ENCODE measurements around the gene PTPRN2.

PTPRN2 gene

DNA sequence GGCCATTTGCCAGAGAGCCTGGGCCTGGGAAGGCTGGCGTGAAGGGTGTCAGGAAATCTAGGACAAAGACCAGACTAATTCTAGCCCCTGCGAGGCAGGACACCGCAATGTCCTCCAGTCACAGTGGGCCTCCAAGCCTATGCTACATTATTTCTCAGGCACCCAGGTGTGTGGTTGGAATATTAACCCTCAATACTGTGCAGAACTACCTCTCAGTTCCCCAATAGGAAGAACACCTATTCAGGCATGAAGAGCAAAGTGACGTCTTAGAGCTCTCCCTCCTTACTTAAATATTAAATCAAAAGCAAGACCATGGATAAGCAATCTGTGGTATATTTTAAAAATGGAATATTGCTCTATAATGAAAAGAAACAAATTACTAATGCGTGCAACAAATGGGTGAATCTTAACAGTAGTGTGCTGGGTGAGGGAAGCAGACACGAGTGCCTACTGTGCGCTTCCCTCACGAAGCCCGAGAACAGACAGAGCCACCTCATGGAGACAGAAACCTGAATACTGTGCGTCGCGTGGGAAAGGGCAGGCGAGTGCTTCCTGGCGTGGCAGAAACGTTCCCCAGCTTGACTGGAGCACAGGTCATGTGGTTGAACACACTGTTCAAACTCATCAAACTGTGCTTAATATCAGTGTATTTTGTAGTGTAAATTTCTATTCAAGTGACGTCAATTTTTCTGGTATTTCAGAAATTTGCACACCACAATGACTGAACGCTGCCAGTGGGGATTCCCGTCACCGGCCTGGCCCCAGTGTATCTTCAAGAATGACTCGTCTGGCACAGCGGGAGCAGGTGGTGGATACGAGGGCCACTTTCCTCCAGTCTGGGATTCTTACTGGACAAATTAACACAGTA is 15.5 kb upstream of the PTPRN2 start:
- no peak for DNase-seq (ENCODE audit: low read depth in 2 of 2)

DNA sequence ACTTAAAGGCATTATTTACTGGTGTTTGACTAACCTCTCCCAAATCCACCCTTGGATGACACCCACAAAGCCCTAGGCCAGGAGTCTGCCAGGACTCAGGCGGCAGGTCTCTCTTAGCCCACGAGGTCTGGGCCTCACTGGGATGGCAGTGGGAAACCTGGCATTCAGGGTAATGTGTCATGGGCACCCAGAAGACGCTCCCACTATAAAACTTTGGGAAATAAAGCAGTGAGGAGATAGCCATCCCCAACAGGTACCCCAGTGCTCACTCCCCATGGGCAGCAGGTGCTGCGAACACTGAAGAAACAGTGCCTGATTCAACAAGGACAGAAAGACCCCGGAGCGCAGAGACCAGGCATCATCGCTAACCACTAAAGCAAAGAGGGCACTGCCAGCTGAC is 14.4 kb upstream of the PTPRN2 start:
- no peak for DNase-seq (ENCODE audit: low read depth in 2 of 2)

DNA sequence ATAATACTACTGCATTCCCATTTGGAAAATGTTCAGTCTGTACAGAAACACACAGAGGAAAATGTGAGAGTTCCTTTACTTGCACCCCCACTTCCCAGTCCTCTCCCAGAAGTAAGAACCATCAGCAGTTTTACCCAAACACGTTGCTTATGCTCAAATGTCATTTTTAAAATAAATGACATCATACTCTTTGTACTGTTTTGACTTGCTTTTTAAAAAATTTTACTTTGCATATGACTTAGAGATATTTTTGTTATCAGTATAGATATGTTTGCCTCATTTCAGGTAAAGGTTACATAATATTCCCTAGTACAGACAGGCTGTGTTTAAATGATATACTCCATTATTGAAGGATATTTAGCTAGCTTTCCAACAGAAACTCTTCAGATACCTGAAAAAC is 13.5 kb upstream of the PTPRN2 start:
- DNase-seq (ENCODE audit: low read depth in 2 of 2): no peak

DNA sequence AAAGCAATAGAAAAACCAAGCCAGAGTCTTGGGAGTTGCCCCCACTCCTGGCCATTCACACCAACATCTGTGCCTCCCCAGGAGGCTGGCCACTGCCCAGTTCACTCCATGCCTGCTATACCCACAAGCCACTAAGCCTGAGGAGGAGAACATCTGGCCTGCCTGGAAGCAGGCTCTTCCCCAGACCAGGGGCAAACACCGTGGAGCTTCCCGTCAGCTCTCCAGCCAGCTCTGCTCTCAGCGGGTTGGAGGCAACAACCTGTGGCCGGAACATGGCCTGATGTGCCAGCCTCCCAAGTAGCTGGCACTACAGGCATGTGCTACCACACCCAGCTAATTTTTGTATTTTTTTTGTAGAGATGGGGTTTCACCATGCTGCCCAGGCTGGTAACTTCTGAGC is 9.1 kb upstream of the PTPRN2 start:
- DNase-seq (ENCODE audit: low read depth in 2 of 2): no peak

DNA sequence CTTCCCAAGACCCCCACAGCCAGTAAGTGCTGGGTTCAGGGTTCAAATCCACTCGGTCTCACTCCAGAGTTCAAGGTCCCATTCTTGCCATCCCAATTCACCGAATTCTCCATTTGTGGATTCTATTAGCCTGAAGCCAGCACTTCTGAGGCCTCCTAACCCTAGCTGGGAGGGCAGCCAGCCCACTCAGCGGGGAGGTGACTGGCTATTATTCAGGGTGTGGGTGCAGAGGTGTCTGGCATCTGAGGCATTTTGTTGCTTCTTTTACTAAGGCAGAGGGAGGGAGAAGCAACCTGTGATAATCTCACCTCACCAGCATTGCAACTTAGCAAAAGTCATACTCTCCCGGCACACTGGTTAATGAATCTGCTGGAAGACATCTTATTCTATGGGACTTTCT is 8.7 kb upstream of the PTPRN2 start:
- no peak for DNase-seq (ENCODE audit: low read depth in 2 of 2)

DNA sequence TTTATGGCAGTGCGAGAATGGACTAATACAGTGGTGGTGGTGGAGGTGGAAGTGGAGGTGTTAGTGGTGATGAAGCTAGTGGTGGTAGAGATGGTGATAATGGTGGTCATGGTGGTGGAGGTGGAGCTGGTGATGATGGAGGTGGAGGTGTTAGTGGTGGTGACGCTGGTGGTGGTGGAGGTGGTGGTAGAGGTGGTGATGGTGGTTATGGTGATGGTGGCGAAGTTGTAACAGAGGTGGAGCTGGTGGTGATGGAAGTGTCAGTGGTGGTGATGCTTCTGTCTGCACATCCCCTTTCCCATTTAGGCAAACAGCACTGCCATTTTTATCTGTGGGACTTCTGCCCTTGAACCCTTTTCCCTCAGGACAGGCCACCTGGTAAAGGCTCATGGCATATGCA is 7.4 kb upstream of the PTPRN2 start:
- no peak for DNase-seq (ENCODE audit: low read depth in 2 of 2)

DNA sequence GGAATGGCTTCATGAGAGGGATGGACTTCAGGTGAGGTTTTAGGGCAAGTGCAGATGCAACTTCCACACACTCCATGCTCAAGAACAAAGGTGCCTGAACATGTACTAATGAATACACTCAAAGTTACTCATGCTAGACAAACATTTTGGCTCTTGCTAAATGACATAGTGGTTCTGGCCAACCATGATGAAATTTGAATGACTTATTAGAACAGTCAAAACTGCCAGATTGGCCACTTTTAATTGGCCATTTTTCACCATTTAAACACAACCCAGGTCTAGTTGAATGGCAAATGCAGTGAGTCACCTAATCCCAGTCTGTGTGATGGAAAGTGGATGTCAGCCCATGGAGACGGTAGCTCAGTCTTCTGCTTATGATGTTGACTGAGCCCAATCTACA is 4.9 kb upstream of the PTPRN2 start:
- no peak for DNase-seq (ENCODE audit: low read depth in 2 of 2)

DNA sequence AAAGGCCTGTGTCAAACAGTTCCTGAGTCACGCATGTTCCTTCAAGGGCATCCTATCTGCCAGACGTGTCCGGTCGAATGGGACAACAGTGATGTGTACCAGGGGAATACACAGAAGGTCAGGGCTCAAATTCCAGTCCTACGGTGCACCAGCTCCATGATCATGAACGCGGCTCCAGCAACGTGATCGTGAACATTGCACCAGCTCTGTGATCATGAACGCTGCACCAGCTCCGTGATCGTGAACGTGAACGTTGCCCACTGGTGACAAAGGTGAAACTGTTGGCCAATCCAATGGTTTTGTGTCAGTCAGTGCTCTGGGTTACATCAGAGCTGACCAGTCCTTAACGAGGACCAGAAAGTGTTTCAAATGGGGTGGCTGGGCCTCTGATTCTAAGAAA is 4.3 kb upstream of the PTPRN2 start:
- no peak for DNase-seq (ENCODE audit: low read depth in 2 of 2)

DNA sequence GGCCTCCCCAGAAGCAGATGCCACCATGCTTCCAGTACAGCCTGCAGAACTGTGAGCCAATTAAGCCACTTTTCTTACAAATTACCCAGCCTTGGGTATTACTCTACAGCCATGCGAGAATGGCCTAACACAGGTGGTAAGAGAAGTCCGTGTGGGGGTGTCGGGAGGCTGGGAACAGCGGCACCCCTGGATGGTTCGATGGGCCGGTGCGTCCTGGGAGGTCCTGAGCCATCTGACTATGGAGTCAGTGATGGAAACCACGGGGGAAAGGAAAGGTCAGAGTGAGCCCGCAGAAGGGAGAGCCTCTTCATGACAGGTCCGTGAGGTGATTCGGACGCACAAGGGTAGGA is 2.5 kb upstream of the PTPRN2 start:
- no peak for DNase-seq (ENCODE audit: low read depth in 2 of 2)

DNA sequence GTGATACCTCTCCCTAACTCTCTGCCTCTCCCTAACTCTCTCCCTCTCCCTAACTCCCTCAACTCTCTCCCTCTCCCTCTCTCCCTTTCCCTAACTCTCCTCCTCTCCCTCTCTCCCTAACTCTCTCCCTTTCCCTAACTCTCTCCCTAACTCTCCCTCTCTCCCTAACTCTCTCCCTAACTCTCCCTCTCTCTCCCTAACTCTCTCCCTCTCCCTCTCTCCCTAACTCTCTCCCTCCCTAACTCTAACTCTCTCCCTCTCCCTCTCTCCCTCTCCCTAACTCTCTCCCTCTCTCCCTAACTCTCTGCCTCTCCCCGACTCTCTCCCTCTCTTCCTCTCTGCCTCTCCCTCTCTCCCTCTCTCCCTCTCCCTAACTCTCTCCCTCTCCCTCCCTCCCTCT is 2.0 kb upstream of the PTPRN2 start:
- DNase-seq (ENCODE audit: low read depth in 2 of 2): no peak

DNA sequence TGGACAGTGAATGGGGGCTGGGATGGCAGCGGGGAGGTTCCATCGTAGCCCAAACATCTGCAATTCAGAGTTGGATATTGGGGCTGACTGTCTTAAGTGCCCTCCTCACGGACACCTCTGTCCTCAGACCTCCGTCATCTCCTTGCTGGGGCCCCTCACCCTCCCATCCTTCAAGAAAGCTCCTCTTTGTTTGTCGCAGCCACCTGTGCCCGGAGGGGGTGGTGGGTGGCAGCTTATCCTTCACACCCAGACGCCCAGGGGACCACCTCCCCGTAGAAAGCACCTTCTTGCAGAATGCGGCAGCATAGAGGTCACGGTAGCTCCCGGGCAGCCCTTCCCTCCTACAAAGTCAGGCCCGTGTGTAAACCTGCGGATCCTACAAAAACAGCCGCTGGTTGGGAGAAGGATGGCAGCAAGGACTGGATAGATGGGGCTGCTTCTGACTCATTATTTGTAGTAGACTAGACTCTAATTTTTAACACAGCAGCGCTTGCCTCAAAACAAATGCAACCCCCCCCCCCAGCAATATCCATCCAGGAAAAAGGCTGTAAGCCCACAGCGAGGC is 1.3 kb upstream of the PTPRN2 start:
- no peak for DNase-seq (ENCODE audit: low read depth in 2 of 2)

DNA sequence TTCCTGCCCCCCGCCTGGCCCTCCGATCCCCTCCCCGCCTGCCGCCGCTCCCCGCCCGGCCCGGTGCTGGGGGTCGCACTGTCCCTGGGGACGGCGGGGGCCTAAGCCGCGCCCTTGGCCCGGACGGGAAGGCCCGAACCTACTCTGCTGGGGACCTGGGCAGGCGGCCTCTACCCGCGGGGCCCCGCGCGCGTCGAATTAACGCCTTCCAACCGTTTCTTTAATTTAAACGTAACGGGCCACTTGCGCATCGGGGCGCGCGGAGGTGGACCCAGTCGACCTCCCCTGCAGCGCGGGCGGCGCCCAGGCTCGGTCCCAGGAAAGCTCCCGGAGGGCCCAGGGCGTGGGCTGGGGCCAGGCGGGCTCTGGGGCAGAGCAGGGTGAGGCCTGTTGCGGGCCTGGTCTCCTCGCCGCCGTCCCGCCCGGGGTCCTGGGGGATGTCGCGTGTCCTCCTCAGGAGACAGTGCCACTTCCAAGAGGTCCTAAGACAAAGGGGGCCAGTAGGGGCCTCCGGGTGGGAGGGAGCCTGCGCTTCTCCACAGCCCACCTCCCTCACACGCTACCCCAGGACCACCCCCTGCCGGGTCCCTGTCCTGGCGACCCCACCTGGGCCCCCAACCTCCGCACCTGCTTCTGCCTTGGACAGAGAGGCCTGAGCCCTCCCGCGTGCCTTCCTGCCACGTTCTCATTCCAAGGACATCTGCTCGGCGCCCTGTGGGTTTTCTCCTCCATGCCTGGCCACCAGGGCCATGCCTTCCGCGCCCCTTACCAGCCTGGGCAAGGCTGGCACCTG is 658 bp upstream of the PTPRN2 start:
- no peak for DNase-seq (ENCODE audit: low read depth in 2 of 2)

DNA sequence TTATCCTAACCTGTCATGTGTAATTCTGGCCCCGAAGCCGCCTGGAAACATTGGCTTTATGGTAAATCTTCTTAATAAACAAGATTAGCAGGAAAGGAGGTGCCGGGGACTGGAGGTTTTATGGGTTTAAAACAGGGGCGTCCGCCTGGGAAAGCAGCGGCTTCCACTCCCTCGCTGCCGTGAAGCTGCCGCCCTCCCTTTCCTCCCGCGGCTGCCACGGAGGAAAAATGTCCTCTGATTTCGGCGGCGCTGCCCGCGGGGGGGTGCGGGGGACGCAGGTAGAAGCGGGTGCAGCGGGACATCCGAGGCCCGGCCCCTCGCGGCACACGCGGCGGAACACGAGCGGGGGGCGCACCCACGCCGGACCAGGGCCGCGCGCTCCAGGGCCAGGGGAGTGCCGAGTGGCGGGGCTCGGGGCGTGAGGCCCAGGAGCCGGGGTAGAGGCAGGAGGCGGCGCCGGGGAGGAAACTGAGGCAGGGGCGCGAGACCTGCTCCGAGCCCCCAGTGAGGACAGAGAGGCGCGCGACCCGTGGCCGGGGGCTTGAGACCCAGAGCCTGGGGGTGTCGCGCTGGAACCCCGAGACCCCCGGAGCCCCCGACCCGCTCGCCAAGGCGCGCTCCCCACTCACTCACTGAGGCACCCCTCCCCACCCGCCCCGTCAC is 993 bp downstream of the PTPRN2 start:
- DNase-seq (ENCODE audit: low read depth in 2 of 2): no peak

DNA sequence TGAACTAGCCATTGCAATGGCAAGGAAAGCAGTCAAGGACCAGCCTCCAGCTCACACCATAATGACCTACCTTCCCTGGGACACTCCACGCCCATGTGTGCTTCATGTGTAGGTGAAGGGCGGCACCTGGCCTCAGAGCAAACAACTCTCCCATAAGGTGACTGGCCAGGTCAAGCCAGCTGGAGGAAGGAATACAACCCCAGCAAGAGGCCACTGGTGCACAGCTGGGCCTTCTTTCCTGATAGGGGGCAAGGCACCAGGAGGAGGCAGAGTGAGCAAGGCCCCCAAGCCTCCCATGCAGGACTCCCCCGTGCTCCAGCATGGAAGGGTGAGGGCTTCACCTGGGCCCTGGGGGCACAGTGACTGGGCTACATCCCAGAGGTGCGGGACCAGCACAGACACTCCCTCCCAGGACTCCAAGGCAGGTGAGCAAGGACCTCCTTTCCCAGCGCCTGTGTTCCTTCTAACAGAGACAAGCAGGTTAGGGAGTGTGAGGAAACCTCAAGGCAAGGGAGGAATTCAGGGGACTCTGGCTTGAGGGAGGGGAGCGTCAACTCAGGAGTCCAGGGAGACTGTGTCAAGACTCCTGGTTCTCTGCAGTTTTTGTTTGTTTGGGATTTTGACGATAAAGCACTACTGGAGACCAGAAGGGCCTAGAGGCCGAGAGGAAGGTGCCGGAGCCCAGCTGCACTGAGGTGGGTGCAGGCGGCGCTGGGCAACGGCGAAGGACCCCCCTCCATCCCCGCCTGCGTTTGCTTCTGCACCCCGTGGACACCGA is 1.7 kb downstream of the PTPRN2 start:
- no peak for DNase-seq (ENCODE audit: low read depth in 2 of 2)

DNA sequence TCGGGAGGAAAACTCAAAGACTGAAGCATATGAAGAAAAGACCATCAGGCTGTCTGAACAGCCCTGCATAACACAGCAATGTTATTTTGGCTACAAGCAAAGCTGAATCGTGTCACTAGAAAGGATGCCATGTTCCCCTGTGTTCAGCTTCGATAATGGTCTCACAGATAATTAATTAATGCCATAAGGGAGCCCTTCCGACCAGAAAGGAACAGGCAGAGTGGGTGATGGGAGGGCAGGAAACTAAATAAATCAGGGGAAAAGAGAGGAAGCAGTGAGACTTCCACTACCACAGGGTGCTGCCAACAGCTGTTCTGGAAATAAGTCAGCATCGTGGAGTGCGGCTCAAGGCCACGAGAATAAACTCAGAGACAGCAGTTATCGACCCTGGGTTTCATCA is 3.2 kb downstream of the PTPRN2 start:
- no peak for DNase-seq (ENCODE audit: low read depth in 2 of 2)

DNA sequence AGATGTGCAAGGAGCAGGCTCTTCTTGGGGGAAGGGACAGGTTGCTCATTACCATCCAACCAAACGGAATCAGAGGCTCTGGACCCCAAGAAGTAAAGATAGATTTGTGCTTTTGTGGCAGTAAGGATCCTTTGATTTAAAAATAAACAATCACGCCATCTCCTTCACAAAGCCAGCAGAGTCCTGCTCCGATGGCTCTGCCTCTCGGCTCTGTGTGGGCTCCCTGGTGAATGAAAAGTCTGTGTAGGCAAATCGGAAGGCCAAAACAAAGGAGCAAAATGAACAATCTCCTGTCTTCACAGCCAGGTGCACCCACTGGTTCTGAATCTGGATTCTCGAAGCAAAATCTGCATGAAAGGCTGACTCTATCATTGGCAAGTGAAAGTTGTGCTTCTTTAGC is 3.8 kb downstream of the PTPRN2 start:
- DNase-seq (ENCODE audit: low read depth in 2 of 2): no peak

DNA sequence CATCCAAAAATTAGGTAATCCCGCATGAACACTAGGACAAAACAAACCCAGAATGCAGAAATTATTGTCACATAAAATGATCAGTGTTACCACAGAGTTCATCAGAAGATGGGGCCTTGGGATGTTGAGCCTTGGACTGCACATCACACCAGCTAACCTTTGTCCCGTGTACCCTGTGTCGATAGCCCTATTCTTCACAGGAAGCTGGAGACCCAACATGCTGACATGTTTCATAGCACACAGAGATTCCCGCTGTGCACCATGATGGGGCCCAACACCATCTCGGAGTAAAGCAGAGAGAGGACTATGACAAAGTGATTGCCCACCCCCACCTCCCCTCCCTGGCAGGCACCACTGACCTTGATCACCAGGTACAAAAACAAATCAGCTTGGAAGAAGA is 4.5 kb downstream of the PTPRN2 start:
- DNase-seq (ENCODE audit: low read depth in 2 of 2): no peak

DNA sequence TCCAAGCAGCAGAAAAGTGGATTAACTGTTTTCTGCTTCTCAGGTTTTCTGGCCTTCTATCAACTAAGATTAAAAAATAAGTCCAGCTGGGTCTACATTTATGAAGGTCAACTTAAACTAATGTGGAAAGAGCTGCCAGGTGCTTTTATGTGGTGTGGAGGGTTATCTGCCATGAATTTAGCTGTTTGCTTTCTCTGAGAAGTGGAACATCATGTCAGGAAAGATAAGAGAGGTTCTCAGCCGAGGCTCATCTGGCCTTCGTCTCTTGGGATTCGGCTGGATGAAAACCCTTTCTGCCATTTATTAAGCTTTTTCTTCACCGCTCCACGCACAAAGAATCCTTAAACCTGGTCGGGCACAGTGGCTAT is 5.5 kb downstream of the PTPRN2 start:
- DNase-seq (ENCODE audit: low read depth in 2 of 2): no peak

DNA sequence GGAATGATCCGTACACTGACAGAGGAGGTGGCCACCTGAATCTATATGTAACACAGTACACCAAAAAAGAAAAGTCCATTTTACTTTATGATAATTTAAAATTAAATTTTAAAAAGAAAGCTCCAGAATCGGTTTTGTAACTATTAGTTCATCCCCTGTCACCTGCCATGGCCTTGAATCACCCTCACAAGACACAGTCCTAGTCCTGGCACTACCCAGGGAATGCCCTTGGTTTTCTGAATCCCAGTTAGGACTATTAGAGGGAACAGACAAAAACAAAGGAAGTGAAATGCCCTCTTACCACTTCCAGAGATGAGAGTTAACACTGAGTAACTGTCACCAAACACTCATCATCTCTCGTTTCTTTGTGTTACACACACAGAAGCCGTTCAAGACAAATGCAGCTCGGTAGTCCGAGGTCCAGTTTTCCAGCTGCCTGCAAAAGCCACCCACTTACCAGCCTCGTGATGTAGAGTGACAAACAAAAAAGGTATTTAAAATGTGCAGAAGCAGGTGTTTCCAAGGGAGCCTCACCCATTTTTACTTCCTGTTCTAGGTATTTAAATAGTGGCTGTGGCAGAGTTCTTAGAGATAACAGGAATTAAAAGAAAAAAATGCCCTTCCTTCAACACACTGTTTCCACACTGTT is 6.1 kb downstream of the PTPRN2 start:
- no peak for DNase-seq (ENCODE audit: low read depth in 2 of 2)

DNA sequence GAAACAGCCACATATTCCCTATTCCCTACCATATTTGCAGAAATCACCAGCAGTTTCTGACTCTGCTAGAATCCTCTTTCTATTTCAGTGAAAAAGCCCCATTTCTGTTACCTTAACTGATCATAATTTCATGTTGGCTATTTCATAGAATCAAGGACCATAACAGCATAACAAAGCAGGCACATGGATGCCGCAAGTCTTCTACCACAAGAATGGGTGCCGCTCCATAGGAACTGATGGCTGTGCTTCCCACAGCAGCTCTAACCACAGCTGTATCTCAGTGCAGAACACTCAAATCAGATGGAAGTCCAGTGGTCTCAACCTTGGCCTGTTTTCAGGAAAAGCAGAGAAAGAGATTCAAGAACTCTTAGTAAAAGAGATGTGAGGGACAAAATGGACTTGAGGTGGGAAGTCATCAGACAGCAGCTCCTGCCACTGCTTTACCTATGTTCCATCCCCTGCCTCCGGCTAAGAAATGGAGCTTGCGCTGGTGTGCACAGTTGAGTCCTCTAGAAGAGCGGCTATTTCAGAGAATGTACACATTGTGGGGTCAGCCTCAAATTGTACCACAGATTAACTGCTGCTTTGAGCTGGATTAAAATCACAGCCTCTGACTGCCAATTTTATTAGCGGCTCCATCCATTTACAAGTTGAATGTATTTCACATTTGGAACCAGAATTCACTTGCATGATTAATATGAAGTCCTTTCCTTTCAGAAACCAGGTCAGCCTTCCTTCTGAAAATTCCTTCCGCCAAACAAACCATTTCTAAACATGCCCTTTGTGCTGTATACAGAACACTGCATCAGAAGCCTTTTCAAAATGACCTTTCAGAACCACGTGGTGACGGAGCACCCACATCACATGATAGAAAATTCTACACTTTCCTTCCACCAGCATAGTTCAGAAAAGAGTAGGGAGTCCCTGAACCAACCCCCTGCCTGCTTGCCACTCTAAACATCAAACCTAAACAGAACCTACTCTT is 7.7 kb downstream of the PTPRN2 start:
- no peak for DNase-seq (ENCODE audit: low read depth in 2 of 2)

All from stimulated activated CD8-positive, alpha-beta memory T cell treated with anti-CD3 and anti-CD28 coated beads, Interleukin-7, amount 100 ng/mL, for 1 hour (primary cell).